PC-3 (cell line): ENCODE results near the gene TAOK2.

Source experiments
- EZH2 ChIP-seq: fragments of 300-600 bp; sonication (generic); IDR thresholded peaks from one replicate; pipeline ENCODE4 v1.6.1; 2017; ENCODE audit warnings: antibody characterized with exemption, mild to moderate bottlenecking, low read length; ENCODE audit not compliant: unreplicated experiment
- EZH2phosphoT487 ChIP-seq: fragments of 300-600 bp; sonication (generic); IDR thresholded peaks from 2 replicates; pipeline ENCODE4 v1.6.1; 2018; ENCODE audit warnings: mild to moderate bottlenecking, antibody characterized with exemption, low read length, borderline replicate concordance
- TF ChIP-seq, protein P1 (sequence below): fragments of 300-600 bp; sonication (generic); conservative IDR thresholded peaks from 2 replicates; pipeline ENCODE4 v1.5.1; 2017; ENCODE audit warnings: antibody characterized with exemption, low read depth, mild to moderate bottlenecking, low read length

DNA sequence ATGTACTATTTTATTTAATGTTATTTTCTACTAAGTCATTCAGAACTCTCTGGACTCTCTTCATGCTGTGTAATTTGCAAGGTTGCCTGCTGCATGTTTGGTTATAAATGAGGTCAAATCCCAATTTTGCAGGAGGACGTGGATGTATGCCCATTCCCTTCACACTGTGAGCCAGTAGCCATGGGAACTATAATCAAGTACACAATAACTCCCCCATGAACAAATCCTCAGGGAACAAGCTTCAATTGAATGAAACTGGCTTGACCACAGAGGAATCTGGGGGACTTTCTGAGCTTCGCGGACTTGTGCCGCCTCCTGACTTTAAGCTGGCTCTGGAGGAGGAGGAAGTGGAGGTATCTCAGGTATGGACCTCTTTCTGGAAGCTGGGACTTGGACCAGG lies 33.0 kb upstream of the TAOK2 start:
- TF ChIP-seq, protein P1, sequence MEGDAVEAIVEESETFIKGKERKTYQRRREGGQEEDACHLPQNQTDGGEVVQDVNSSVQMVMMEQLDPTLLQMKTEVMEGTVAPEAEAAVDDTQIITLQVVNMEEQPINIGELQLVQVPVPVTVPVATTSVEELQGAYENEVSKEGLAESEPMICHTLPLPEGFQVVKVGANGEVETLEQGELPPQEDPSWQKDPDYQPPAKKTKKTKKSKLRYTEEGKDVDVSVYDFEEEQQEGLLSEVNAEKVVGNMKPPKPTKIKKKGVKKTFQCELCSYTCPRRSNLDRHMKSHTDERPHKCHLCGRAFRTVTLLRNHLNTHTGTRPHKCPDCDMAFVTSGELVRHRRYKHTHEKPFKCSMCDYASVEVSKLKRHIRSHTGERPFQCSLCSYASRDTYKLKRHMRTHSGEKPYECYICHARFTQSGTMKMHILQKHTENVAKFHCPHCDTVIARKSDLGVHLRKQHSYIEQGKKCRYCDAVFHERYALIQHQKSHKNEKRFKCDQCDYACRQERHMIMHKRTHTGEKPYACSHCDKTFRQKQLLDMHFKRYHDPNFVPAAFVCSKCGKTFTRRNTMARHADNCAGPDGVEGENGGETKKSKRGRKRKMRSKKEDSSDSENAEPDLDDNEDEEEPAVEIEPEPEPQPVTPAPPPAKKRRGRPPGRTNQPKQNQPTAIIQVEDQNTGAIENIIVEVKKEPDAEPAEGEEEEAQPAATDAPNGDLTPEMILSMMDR = no peak
- TF ChIP-seq EZH2 = no peak
- TF ChIP-seq EZH2phosphoT487 = no peak
